IPS-NIHi7 (cell line): ENCODE data around the gene DIDO1.
"Not testable (repeated sequence)": the region's sequence is repeated elsewhere in the genome, so short reads cannot be mapped to it uniquely, and the experiment has no call there.

ENCODE experiments used
- DNase-seq: peaks from one replicate; pipeline ENCODE4 v3.0.0; 2012; ENCODE audit warnings: mixed read lengths; ENCODE audit errors: extremely low spot score

Gene DIDO1

GRCh38 chr20:62929051-62929538, 2.8 kb upstream of the DIDO1 start:
- DNase-seq, result peak; percentile 88

- DNase-seq, result peak; percentile 56
Measured at GRCh38 chr20:62928246-62928939, 2.1 kb upstream of the DIDO1 start.

- DNase-seq, result no peak
Measured at GRCh38 chr20:62927128-62927705, 912 bp upstream of the DIDO1 start.

GRCh38 chr20:62925420-62926228, 681 bp downstream of the DIDO1 start:
- no peak for DNase-seq

GRCh38 chr20:62925076-62925419, 1.3 kb downstream of the DIDO1 start:
- DNase-seq, result no peak

GRCh38 chr20:62924442-62925075, 1.7 kb downstream of the DIDO1 start:
- no peak for DNase-seq

- no peak for DNase-seq
Measured at GRCh38 chr20:62923669-62924441, 2.5 kb downstream of the DIDO1 start.

GRCh38 chr20:62923059-62923668, 3.1 kb downstream of the DIDO1 start:
- DNase-seq, result not testable (repeated sequence)

- no peak for DNase-seq
Measured at GRCh38 chr20:62922451-62922921, 3.8 kb downstream of the DIDO1 start.

GRCh38 chr20:62921119-62921687, 5.1 kb downstream of the DIDO1 start:
- peak; percentile 63 for DNase-seq

GRCh38 chr20:62920039-62920645, 6.2 kb downstream of the DIDO1 start:
- DNase-seq, result no peak

- DNase-seq, result no peak
Measured at GRCh38 chr20:62918831-62919230, 7.5 kb downstream of the DIDO1 start.

GRCh38 chr20:62918147-62918546, 8.2 kb downstream of the DIDO1 start:
- DNase-seq, result no peak

- no peak for DNase-seq
Measured at GRCh38 chr20:62917720-62918119, 8.6 kb downstream of the DIDO1 start.

- DNase-seq, result no peak
Measured at GRCh38 chr20:62916703-62917476, 9.4 kb downstream of the DIDO1 start.

GRCh38 chr20:62914970-62915457, 11.3 kb downstream of the DIDO1 start:
- peak; percentile 64 for DNase-seq

GRCh38 chr20:62914436-62914835, 11.9 kb downstream of the DIDO1 start:
- no peak for DNase-seq

GRCh38 chr20:62913043-62913630, 13.2 kb downstream of the DIDO1 start:
- DNase-seq, result no peak
